Suppressor macrophage treated with lipopolysaccharide for 4 hours (primary cell): ENCODE data around the gene CDKL4.
"Not testable (repeated sequence)": the region's sequence is repeated elsewhere in the genome, so short reads cannot be mapped to it uniquely, and the experiment has no call there.

ENCODE experiments used
- DNase-seq: peaks from one replicate; pipeline ENCODE4 v3.0.0-alpha.2; 2020

The CDKL4 gene

DNA sequence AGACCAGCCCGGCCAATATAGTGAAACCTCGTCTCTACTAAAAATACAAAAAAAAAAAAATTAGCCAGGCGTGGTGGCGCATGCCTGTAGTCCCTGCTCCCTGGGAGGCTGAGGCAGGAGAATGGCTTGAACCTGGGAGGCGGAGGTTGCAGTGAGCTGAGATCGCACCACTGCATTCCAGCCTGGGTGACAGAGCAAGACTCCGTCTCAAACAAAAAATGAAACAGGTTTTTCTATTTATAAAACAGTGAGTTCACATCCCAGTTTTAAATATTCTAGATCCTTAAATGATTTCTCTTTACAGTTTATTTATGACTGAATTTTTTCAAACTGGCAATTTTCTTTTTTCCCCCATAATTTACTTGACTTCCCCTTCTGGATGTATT is 102.8 kb downstream of the CDKL4 start:
- DNase-seq = not testable (repeated sequence)

DNA sequence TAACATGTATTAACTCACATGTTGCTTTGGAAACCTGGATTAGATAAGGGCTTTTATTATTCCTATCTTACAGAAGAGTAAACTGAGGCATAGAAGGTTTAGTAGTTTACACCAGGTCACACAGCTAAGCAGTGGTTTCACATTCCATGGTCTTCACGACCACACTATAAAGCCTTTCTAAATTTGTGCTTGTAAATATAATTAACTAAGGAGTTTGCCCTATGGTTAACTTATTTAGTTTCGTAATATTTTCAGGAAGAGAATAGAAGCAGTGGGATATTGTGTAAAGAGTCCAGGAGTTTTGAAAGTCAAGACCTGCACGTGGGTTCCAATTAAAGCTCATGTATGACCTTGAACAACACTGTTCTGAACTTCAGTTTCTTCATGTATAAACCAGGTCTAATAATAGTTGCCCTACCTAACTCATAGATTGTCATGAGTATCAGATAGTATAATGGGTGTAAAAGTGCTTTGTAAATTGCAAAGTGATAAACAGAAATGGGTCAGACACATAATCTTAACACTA is 103.4 kb downstream of the CDKL4 start:
- peak; percentile 76 for DNase-seq

DNA sequence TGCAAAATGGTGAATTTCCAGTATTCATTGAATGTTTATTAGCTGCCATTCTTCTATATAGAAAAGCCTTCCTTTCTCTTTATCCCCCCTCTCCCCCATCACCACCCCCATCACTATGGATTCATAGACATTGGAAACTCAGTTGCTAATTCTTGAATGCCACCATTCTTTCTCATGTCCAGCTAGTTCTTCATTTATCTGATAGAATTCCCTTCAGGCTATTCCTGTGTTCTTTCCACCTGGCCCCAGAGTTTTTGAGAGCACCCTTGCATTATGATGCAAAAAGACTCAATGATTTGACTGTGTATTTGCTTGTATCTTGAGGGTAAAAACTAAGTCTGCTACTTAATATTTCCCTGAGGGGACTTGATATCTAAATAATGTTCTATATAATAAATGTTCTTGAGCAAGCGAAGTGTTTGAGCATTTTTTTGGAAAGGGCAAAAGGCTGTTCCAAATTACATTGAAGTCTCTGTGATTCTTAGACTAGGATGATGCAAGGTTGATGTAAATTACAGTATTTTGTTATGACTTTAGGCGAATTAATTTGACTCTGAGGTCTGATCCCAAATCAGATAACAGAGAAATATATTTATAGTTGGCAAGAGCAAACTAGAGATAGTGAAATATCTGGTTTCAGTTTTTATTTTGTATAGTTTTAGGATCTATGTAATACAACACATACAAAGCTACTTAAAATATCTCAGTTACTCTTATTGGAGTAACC is 104.1 kb downstream of the CDKL4 start:
- DNase-seq = no peak

DNA sequence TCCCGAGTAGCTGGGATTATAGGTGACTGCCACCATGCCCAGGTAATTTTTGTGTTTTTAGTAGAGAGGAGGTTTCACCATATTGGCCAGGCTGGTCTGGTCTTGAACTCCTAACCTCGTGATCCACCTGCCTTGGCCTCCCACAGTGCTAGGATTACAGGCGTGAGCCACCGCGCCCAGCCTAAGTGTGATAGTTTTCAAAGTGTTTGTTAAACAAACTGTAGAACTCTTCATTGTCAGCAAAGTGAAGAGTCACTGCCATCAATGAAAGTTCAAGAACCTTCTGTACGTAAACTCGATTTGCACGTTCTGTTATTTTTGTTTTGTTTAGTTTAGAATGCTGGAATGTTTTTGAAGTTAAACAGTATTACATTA is 104.9 kb downstream of the CDKL4 start:
- no peak for DNase-seq

DNA sequence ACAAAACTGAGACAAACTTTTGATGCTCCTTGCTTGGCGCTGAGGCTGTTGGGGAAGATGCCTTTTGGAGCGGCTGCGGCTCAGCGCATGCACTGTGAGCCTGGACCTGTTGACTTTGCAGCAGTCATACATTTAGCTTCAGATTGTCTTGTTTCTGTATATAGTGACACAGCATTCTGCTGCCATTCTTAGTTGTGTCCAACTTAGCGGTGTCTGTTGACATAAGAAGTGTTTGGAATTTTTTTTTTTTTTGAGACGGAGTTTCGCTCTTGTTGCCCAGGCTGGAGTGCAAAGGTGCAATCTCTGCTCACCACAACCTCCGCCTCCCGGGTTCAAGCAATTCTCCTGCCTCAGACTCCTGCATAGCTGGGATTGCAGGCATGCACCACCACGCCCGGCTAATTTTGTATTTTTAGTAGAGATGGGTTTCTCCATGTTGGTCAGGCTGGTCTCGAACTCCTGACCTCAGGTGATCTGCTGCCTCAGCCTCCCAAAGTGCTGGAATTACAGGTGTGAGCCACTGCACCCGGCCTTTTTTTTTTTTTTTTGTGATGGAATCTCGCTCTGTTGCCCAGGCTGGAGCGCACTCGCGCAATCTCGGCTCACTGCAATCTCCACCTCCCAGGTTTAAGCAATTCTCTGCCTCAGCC is 105.5 kb downstream of the CDKL4 start:
- DNase-seq = not testable (repeated sequence)

DNA sequence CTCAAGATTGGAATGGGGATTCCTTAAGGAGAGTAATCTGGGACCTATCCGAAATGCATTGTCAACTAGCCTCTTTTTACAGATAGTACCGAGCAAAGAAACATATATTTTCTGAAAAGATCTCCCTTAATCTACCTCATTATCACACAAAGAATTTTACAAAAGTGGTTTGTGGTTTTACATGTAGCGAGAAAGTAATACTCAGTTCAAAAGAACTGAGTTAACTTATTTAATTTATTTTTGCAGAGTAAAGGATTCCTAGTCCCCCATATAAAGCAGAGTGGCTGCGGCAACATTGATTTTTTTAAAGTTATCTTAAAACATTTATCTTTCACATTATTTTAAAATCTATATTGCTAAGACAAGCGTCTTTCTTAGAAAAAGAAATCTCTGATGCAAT is 107.0 kb downstream of the CDKL4 start:
- no peak for DNase-seq

DNA sequence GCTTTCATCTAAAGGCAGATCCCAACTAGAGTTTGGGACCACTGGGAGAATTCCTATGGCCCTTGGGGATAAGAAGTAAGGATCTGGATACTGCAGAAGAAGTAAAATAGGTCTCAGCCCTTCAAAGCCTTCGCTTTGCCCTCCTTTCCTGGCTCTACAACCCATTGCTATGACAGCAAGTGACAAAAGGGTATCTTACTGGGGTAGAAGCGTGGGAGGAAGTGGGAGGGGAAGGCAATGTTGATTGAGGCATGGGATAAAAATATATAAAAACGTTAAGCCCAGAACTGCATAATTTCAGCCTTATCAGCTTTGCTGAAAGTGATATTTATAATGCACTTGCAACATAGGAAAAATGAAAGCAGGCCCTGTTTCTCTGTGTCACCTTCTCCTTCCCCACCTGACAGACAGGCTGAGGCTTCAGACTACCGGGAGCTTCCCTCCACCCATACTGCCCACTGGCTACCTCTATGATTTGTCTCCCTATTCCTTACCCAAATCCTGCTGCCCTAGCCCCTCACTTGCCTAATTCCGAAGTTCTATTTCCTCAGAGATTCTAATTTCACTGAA is 108.0 kb downstream of the CDKL4 start:
- DNase-seq = no peak

DNA sequence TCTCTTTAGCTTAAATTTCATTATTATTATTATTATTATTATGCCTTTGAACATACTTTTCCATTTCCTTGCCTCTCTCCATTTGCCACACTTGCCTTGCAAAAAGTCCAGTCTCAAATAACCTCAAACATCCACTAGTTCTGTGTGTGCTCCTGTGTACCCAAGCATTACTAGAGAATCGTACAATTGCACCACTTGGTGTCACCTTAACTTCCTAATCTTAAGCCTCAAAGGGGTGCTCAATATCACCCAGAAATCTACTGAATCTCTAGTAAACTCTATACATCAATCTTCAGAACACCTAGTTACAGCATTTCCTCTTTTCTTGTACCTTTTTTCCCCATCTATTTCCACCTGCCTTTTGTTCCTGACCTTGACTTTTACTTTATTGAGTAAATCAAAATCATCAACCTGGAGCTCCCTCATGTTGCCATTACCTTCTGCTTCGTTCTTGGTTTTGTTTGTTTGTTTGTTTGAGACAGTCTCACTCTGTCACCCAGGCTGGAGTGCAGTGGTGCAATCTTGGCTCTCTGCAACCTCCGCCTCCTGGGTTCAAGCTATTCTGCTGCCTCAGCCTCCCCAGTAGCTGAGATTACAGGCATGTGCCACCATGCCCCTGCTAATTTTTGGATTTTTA is 110.4 kb downstream of the CDKL4 start:
- DNase-seq = no peak

DNA sequence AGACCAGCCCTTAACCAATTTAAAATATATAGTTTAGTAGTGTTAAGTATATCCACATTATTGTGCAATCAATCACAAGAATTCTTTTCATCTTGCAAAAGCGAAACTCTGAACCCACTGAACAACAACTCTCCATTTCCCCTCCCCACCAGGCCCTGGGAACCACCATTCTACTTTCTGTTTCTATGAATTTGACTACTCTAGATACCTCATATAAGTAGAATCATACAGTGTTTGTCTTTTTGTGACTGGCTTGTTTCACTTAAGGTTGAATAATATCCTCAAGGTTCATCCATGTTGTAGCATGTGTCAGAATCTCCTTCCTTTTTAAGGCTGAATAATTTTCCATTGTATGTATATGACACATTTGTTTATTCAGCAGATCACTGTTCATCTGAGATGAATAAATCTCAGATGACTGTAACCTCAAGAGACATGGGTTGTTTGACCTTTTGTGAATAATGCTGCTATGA is 114.8 kb downstream of the CDKL4 start:
- DNase-seq = peak; percentile 96

DNA sequence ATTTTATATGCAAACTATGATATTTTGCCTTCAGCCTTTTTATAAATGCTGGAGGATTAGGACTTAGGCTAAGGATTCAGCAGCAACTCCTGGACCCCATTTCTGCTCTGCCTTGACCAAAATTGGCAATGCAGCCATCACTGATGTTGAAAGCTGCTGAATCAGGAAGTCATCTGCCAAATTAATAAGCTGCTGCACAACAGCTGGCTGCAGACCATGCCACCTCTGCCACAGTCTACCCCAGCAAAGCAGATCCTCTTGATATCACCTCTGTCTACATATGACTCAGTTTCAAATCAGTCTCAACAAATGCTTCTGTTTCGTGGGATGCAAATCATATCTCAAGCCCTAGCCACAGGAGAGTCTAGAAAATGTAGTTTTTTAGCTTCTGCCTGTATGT is 115.8 kb downstream of the CDKL4 start:
- DNase-seq = peak; percentile 76
